T-helper 17 cell (primary cell): ENCODE measurements around the gene POMGNT1. TPM values are rescaled to one million over a fixed set of nuclear protein-coding genes. Genes with fewer than 3 reads are reported as not detected.
A peak's percentile ranks its signal among the peaks of the same experiment; 100 is the strongest.
"Not testable (repeated sequence)": the region's sequence is repeated elsewhere in the genome, so short reads cannot be mapped to it uniquely, and the experiment has no call there.

Experiments
- ATAC-seq: fragments of 150-1000 bp; cut with Tn5 transposase; 2 replicates; pipeline ENCODE4 v1.10.0; 2021; ENCODE audit warnings: mild to moderate bottlenecking, moderate library complexity
- DNase-seq, 3 donors: peaks; one replicate each; pipeline versions ENCODE4 v3.0.0 to v3.0.0-alpha.2; 2020 to 2021
- H3K9me3 ChIP-seq: one replicate; pipeline ENCODE4 v1.7.0; 2013; ENCODE audit warnings: low read length, mild to moderate bottlenecking; ENCODE audit not compliant: control insufficient read depth, poor library complexity, severe bottlenecking
- H3K27ac Mint-ChIP-seq: one replicate; pipeline ENCODE4 v1.8.0; 2022; ENCODE audit warnings: mild to moderate bottlenecking, moderate library complexity, mixed read lengths
- H3K27me3 Mint-ChIP-seq: one replicate; pipeline ENCODE4 v1.8.0; 2022; ENCODE audit warnings: mixed read lengths
- H3K36me3 Mint-ChIP-seq: one replicate; pipeline ENCODE4 v1.8.0; 2022; ENCODE audit warnings: low read depth, mixed read lengths
- H3K4me1 Mint-ChIP-seq: one replicate; pipeline ENCODE4 v1.8.0; 2022; ENCODE audit warnings: mild to moderate bottlenecking, mixed read lengths
- H3K4me3 Mint-ChIP-seq: one replicate; pipeline ENCODE4 v1.8.0; 2022; ENCODE audit warnings: mild to moderate bottlenecking, moderate library complexity, mixed read lengths
- total RNA-seq, 4 donors: library from RNA in 2 of 4; stranded (reverse) in 2 of 4; gene quantifications; one replicate each; pipeline ENCODE4 v1.2.3 and lab custom pipeline; 2022 to 2026

The POMGNT1 gene
- 10 to 100 TPM; 33.8 to 39.3 TPM for total RNA-seq
- 37.2 to 60.5 reads per million in 2 donors for total RNA-seq (lab: John Stamatoyannopoulos, UW)

DNA sequence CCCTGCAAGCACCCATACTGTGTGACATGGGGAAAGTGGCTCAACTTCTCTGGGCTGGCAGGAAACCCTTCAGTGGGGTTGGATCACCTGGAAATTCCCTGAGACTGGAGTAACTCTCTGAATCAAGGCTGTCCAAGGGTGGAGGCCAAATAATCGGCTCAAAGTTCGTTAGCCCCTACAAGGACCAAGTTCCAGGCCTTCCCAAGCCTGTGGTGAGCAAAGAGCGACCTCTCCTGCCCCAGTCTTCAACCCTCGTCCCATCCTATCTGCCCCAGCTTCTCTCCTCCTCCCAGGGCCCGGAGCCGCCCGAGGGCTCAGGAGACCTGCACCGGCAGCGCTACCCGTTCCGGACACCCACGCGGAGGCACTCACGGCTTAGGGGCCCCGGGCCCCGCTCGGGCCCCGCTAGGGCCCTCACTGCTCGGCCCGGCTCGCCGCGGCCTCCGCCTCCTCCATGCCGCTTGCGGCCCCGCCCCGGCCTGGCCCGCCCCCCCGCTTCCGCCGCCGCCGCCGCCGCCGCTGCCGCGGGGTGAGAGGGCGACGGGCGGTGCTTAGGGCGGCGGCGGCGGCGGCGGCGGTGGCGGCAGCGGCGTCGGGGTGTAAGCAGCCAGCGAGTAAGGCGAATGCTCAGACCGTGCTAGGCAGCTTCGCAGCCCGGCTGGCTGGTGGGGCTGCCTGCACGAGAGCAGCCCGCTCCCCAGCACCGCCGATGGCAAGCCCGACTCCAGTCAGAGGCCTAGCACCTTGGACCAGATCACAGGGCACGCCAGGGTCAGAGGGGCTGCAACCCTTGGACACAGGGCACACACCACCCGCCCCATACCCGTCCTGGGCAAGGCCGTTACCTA, at the start of gene POMGNT1:
TSS of gene POMGNT1 (minus strand) at position 471 of the 848 bp plus-strand sequence. CDS start 613 bp downstream, outside the sequence.
- peak within 1 kb of the TSS; percentile 83 for H3K4me3 Mint-ChIP-seq
- peaks cover 5% of the 10 kb centered on the region for H3K27me3 Mint-ChIP-seq
- DNase-seq = peak; percentile 72 to 75 (median 74)
- H3K9me3 ChIP-seq = no peaks in the 10 kb centered on the region
- peak; percentile 95 for ATAC-seq
- H3K4me1 Mint-ChIP-seq = peaks cover 22% of the 10 kb centered on the region
- peak within 1 kb of the TSS; percentile 76 for H3K27ac Mint-ChIP-seq
- peaks cover 6% of the 10 kb centered on the region for H3K36me3 Mint-ChIP-seq

DNA sequence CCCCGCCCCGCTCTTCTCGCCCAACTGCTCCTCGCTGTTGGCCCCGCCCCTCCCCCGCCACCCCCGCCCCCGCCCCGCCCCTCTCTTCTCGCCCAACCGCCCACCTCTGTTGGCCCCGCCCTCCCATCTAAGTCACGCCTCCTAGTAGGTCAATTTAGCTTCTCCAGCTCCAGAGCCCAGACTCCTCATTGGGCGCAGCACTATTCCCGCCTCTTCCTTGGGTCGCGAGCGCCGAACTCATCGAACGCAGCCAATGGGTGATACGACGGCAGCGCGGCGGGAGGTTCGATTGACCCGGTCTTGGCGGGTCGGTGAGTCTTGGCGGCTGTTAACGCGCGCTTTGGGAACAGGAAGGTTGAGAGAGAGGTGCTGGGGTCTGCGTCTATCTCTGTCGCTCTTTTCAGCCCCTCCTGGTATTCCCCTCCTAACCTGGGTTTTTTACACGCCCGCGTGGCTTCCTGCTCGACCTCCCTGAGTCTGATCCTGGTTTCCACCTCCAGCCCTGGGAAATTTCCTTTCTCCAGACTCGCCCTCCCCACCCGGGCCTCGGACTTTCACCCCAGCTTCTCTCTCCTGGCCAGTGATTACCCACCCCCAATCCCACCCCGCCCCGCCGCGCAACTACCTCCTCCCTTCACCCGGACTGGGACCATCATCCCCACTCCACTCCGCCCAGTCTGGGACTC, 49.3 kb upstream of the POMGNT1 start, which contains the start of gene RAD54L:
TSS of gene RAD54L (plus strand) at position 328 of the 686 bp plus-strand sequence. CDS start 643 bp downstream, outside the sequence.
- Mint-ChIP-seq H3K27ac (peak within 1 kb of the TSS; percentile 68), H3K36me3 (no peaks in the 10 kb centered on the region), H3K27me3 (no peaks in the 10 kb centered on the region), H3K4me3 (peak within 1 kb of the TSS; percentile 90), H3K4me1 (peaks cover 15% of the 10 kb centered on the region)
- no peaks in the 10 kb centered on the region for H3K9me3 ChIP-seq
- ATAC-seq = peak; percentile 99
- peak; percentile 89 to 94 (median 92) for DNase-seq

DNA sequence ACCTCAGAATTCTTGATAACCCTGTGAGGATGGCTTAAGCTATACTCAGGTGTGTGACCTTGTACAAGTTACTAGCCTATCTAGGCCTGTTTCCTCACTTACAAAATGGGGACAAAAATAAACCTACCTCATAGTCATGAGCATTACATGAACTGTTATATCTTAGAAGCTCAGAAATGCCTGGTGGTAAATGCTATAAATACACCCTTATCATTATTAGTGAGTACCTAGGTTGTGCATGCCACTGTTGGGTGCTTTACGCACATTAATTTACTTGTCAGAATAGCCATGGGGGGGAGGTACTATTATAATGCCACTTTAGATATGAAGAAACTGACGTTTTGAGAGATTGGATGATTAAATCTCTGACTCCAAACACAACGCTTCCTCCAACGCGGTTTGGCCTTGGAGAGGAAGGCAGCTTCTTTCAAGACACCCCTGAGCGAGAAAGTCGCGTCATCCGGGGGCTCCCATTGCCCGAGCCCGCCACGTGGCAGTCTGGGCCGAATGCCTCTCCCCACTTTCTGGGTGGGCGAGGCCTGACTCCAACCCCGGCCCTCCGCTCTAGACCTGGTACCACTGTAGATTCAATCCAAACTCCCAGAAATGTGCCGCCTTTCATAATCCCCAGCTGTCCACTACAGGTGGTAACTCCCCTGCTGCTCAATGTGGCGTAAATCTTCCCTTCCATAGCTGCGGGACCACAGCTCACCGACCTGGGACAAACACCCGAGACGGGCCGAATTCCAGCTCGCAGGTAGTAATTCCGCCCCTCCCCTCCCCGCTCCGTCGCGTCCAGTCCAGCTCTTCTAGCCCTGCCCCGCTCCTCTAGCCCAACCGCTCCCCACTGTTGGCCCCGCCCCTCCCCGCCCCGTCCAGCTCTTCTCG, 48.6 kb upstream of the POMGNT1 start:
- ATAC-seq (peak; percentile 2), DNase-seq (peak in 2 of 3 donors; percentile 18 to 26)
- H3K4me3 Mint-ChIP-seq = peak overlapping the region; percentile 90
- peak overlapping the region; percentile 68 for H3K27ac Mint-ChIP-seq
- H3K4me1 Mint-ChIP-seq = peaks cover 15% of the 10 kb centered on the region
- H3K9me3 ChIP-seq = no peaks in the 10 kb centered on the region
- no peaks in the 10 kb centered on the region for H3K27me3 Mint-ChIP-seq
- H3K36me3 Mint-ChIP-seq = no peaks in the 10 kb centered on the region

GRCh38 chr1:46246136-46246535, 47.9 kb upstream of the POMGNT1 start:
- H3K9me3 ChIP-seq, DNase-seq, ATAC-seq, H3K27me3 Mint-ChIP-seq, H3K4me3 Mint-ChIP-seq, H3K36me3 Mint-ChIP-seq: not testable (repeated sequence)
- Mint-ChIP-seq H3K4me1 (peaks cover 15% of the 10 kb centered on the region), H3K27ac (peak overlapping the region; percentile 68)

- no peak for DNase-seq
- no peaks in the 10 kb centered on the region for H3K27me3 Mint-ChIP-seq
- no peaks in the 10 kb centered on the region for H3K9me3 ChIP-seq
- H3K27ac Mint-ChIP-seq = no peak overlapping the region
- H3K4me3 Mint-ChIP-seq = no peak overlapping the region
- no peak for ATAC-seq
- peaks cover 15% of the 10 kb centered on the region for H3K4me1 Mint-ChIP-seq
- no peaks in the 10 kb centered on the region for H3K36me3 Mint-ChIP-seq
Measured at GRCh38 chr1:46244656-46245371, 46.6 kb upstream of the POMGNT1 start.

DNA sequence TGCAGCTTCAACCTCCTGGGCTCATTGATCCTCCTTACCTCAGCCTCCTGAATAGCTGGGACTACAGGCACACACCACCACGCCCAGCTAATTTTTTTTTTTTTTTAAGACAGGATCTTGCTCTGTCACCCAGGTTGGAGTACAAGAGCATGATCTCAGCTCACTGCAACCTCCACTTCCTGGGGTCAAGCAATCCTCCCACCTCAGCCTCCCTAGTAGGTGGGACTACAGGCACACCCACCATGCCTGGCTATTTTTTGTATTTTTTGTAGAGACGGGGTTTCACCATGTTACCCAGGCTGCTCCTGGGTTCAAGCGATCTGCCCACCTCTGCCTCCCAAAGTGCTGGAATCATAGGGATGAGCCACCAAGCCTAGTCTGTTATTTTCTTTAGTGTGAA, 45.6 kb upstream of the POMGNT1 start:
- not testable (repeated sequence) for H3K27ac Mint-ChIP-seq, H3K4me3 Mint-ChIP-seq, H3K9me3 ChIP-seq, ATAC-seq, DNase-seq, H3K36me3 Mint-ChIP-seq, H3K27me3 Mint-ChIP-seq
- peaks cover 15% of the 10 kb centered on the region for H3K4me1 Mint-ChIP-seq

- H3K4me3 Mint-ChIP-seq = no peak overlapping the region
Measured at GRCh38 chr1:46242918-46243317, 44.7 kb upstream of the POMGNT1 start.

DNA sequence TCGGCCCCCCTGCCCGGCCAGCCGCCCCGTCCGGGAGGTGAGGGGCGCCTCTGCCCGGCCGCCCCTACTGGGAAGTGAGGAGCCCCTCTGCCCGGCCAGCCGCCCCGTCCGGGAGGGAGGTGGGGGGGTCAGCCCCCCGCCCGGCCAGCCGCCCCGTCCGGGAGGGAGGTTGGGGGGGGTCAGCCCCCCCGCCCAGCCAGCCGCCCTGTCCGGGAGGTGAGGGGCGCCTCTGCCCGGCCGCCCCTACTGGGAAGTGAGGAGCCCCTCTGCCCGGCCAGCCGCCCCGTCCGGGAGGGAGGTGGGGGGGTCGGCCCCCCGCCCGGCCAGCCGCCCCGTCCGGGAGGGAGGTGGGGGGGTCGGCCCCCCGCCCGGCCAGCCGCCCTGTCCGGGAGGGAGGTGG, 43.5 kb upstream of the POMGNT1 start:
- not testable (repeated sequence) for H3K27ac Mint-ChIP-seq, H3K4me1 Mint-ChIP-seq, ATAC-seq, DNase-seq, H3K27me3 Mint-ChIP-seq, H3K36me3 Mint-ChIP-seq, H3K4me3 Mint-ChIP-seq, H3K9me3 ChIP-seq

More at GRCh38 chr1:46242918-46243317, 44.7 kb upstream of the POMGNT1 start:
- Mint-ChIP-seq H3K36me3 (no peaks in the 10 kb centered on the region), H3K4me1 (peaks cover 13% of the 10 kb centered on the region), H3K27me3 (no peaks in the 10 kb centered on the region), H3K27ac (no peak overlapping the region)
- no peaks in the 10 kb centered on the region for H3K9me3 ChIP-seq
- DNase-seq (no peak), ATAC-seq (no peak)

DNA sequence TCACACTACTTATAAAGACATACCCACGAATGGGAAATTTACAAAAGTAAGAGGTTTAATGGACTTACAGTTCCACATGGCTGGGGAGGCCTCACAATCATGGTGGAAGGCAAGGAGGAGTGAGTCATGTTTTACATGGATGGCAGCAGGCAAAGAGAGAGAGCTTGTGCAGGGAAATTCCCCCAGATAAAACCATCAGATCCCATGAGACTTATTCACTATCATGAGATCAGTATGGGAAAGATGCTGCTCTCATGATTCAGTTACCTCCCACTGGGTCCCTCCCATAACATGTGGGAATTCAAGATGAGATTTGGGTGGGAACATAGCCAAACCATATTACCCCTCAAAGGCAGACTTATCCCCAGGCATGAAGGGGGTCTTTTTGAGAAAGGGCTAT, 40.6 kb upstream of the POMGNT1 start:
- not testable (repeated sequence) for H3K9me3 ChIP-seq, H3K4me3 Mint-ChIP-seq, H3K27ac Mint-ChIP-seq, DNase-seq, H3K4me1 Mint-ChIP-seq, H3K36me3 Mint-ChIP-seq, H3K27me3 Mint-ChIP-seq, ATAC-seq

DNA sequence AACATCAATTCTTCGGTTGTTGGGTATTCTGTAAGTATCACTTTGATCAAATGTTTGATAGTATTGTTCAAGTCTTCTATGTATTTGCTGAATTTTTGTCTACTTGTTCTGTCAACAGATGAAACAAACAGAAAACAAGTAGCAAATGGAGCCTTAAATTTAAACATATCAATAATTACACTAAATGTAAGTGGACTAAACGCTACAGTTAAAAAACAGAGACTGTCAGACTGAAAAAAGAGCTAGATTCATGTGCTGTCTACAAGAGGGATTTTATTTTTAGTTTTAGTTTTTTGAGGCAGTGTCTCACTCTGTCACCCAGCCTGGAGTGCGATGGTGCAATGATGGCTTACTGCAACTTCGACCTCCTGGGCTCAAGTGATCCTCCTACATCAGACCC, 38.6 kb upstream of the POMGNT1 start:
- DNase-seq (no peak), ATAC-seq (no peak)
- no peaks in the 10 kb centered on the region for H3K9me3 ChIP-seq
- no peaks in the 10 kb centered on the region for H3K27me3 Mint-ChIP-seq
- no peak overlapping the region for H3K4me3 Mint-ChIP-seq
- peaks cover 3% of the 10 kb centered on the region for H3K36me3 Mint-ChIP-seq
- H3K27ac Mint-ChIP-seq = no peak overlapping the region
- peaks cover 2% of the 10 kb centered on the region for H3K4me1 Mint-ChIP-seq

GRCh38 chr1:46231231-46231630, 33.0 kb upstream of the POMGNT1 start:
- H3K27ac Mint-ChIP-seq, H3K27me3 Mint-ChIP-seq, H3K4me1 Mint-ChIP-seq, ATAC-seq, H3K36me3 Mint-ChIP-seq, H3K4me3 Mint-ChIP-seq, DNase-seq, H3K9me3 ChIP-seq: not testable (repeated sequence)

DNA sequence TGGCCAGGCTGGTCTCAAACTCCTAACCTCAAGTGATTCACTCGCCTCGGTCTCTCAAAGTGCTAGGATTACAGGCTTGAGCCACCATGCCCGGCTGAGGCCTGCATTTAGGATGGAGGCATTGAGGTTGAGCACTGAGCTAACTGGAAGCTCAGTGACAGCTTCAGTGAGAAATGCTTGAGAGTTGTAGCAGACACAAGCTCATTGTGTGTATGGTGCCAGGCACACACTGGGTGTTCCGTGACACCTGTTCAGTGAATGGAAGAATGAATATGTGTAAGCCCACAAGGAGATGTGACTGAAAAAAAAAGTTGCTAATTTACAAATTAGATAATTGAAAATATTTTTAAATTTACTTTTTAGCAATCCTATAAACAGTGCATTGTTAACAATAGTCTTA, 26.7 kb upstream of the POMGNT1 start:
- Mint-ChIP-seq H3K27me3 (no peaks in the 10 kb centered on the region), H3K36me3 (no peaks in the 10 kb centered on the region), H3K4me3 (no peak overlapping the region), H3K27ac (no peak overlapping the region), H3K4me1 (peaks cover 4% of the 10 kb centered on the region)
- DNase-seq (no peak), ATAC-seq (no peak)
- no peaks in the 10 kb centered on the region for H3K9me3 ChIP-seq
